ENCODE data around the gene SLC39A1. TPM values are rescaled to one million over a fixed set of nuclear protein-coding genes. Genes with fewer than 3 reads are reported as not detected.

SLC39A1 gene
- total and polyA plus RNA-seq, 9 of the 15 experiments (the other 6 are each of a cell fraction or from before 2014, with no cell fraction given), result 9.9 to 81.1 (median 62.7) TPM

GRCh38 chr1:153945795-153946621 is 17.3 kb downstream of the SLC39A1 start (continued):
- TF ChIP-seq NR2C2 (CRISPR knock-in tag; IDR thresholded peaks at IDR 0.05), result peak; percentile 74; the same call in 1 of the 2 replicates
- TF ChIP-seq NR2C2 (tag; IDR thresholded peaks at IDR 0.05), result no peak; the same call in 1 of the 2 replicates
- TF ChIP-seq TRIM24 (IDR thresholded peaks at IDR 0.05), result no peak
- no peak for TF ChIP-seq TRIM25 (IDR thresholded peaks at IDR 0.05; ENCODE audit: borderline replicate concordance)
- no peak for TF ChIP-seq ZNF384 (IDR thresholded peaks at IDR 0.05; ENCODE audit: low read depth, low read length)
- TF ChIP-seq HDAC6 (IDR thresholded peaks at IDR 0.05; ENCODE audit: low read depth, low read length), result no peak
- TF ChIP-seq POLR3G (IDR thresholded peaks at IDR 0.05; ENCODE audit: extremely low read depth, insufficient read length, insufficient replicate concordance), result no peak
- peak; percentile 15; the same call in 1 of the 2 replicates for TF ChIP-seq RB1 (IDR thresholded peaks at IDR 0.05; ENCODE audit: low read depth)
- TF ChIP-seq CBFB (CRISPR knock-in tag; IDR thresholded peaks at IDR 0.05), result no peak
- no peak for TF ChIP-seq IFI16 (CRISPR knock-in tag; IDR thresholded peaks at IDR 0.05)
- TF ChIP-seq KAT2B (IDR thresholded peaks at IDR 0.05; ENCODE audit: low read depth, low read length), result no peak
- peak; percentile 44; the same call in 1 of the 2 replicates for TF ChIP-seq GTF2E2 (tag; IDR thresholded peaks at IDR 0.05)
- TF ChIP-seq POLR2G (IDR thresholded peaks at IDR 0.05; ENCODE audit: low read depth, low read length), result peak; percentile 79
- 0 out of 2 replicates have a peak, but pooled peaks have one; percentile 7 for TF ChIP-seq ZBTB2 (IDR thresholded peaks at IDR 0.05)
- no peak for TF ChIP-seq PURB (CRISPR knock-in tag; IDR thresholded peaks at IDR 0.05; ENCODE audit: low read depth)
- TF ChIP-seq MTA3 (IDR thresholded peaks at IDR 0.05; ENCODE audit: borderline replicate concordance), result no peak
- TF ChIP-seq MLX (CRISPR knock-in tag; conservative IDR thresholded peaks at IDR 0.05), result 0 out of 4 replicates have a peak, but pooled peaks of 1 of the 2 experiments have one; percentile 61
- no peak for TF ChIP-seq SRSF9 (IDR thresholded peaks at IDR 0.05; ENCODE audit: borderline replicate concordance, low read depth, low read length)
- TF ChIP-seq MCM3 (IDR thresholded peaks at IDR 0.05), result no peak
- no peak; the same call in 1 of the 2 replicates for TF ChIP-seq CAMTA2 (CRISPR knock-in tag; conservative IDR thresholded peaks at IDR 0.05)
- TF ChIP-seq HLTF (IDR thresholded peaks at IDR 0.05), result no peak
